Measurements from ENCODE around the gene TMEM108.

Gene TMEM108

GRCh38 chr3:133366921-133367320, 328.7 kb downstream of the TMEM108 start:
- DNase-seq: no peak

DNA sequence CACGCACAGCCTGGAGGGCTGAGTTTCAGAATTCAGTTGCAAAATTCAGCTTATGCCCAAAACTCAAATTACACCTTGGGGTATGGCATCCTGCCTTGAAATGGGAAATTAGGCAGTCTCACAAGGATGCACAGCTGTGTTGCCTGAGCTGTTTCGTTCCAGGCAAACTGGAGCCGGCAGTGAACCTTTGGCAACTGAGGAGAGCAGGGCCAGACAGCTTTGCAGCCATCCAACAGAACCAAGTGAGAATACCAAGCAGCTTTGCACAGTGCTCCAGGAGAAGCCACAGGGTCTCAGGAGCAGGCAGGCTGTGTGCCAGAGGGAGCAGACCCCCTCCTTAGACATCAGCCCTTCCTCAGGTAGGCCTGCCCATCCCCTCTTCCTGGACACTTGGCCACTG, 329.2 kb downstream of the TMEM108 start:
- DNase-seq: no peak

GRCh38 chr3:133367956-133368355, 329.8 kb downstream of the TMEM108 start:
- no peak for DNase-seq

DNA sequence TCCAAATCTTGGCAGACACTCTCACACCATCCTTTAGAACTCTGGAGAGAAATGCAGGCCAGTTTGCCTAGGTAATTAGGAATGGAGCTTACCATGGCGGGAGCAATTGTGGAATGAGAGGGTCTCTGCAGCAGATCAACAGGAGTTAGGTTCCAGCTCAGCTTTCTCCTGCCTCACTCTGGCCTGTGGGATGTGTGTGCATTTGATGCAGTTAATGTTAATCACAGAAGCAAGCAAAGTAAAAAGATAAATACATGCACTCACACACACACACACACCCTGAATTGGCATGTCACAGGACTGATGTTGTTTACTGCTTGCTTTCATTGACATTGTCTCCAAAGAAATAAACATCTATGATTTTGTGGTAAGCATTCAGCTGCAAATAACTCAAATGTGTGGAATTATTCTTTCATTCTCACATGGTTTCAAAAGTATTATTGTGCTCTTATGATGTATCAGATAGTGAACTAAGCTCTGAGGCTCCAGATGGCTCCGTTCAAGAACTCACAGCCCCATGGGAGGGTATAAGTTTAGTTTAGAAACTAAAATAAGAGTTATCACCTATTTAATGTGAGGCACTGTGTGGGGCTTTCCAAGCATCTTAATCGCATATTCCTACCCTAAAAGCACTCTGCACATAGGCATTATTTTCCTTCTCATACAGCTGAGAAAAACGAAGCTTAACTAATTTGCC, 330.3 kb downstream of the TMEM108 start:
- no peak for DNase-seq

DNA sequence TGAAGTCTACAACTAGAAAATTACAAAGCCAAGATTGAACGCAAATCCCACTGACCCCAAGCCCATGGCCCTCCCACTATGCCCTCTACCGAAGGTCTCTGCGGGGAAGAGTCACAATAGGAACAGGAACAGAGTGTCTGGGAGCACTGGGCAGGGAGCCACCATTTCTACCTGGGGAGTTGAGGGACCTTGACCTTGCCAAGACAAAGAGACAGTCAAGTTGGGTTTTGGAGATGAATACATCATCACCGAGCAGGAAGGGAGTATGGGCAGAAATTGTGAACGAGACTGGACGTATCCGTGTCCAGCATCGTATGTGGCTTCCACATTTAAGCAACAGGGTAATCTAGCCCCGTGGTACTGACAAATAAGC, 330.9 kb downstream of the TMEM108 start:
- DNase-seq: no peak

DNA sequence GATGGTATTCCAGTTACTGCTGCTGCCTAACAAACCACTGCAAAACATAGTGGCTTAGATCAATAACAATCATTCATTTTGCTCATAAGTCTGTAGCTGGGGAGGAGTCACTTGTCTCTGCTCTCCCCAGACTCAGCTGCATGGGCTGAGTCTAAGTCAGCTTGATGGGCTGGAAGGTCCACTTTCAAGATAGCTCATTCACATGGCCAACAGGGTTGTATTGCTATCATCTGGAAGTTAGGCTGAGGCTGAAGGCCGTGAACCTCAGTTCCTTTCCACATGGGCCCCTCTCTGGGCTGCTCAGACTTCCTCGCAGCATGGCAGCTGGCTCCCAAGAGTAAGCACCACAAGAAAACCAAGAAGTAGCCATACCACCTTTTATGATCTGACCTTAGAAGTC, 333.0 kb downstream of the TMEM108 start:
- DNase-seq: no peak

- no peak for DNase-seq
These were observed 333.5 kb downstream of the TMEM108 start for GRCh38 chr3:133371676-133372075.

DNA sequence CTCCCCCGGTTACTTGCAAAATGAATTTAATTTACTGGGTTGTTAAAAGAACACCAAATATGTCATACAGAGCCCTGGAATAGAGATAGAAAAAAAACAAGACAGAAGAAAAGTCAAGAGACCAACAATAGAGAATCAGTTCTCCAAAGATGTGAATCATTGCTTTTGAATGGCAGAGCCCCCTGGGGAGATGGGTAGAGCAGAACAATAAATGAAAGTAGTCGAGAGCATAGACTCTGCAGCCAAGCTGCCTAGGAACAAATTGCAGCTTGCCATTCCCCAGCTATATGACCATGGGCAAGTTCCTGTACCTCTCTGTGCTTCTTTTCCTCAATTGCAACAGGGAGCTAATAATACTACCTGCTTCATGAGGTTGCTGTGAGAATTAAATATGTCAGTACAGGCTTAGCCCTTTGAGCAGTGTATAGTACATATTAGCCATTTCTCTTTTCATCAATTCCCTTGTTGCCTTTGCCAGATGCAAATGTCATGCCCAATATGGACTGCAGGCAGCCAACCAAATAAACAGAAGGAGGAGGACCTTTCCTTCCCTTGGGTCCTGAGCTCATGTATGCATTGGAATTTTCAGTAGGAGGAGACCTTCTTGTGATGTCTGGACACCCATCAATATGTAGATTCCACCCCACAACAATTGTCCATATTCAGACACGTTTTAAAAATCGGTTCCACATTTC, 336.7 kb downstream of the TMEM108 start:
- DNase-seq: no peak

GRCh38 chr3:133375403-133375745, 337.2 kb downstream of the TMEM108 start:
- DNase-seq: no peak

- DNase-seq: peak in 1 of 2 experiments; percentile 17
These were observed 338.6 kb downstream of the TMEM108 start for GRCh38 chr3:133376810-133377209.

DNA sequence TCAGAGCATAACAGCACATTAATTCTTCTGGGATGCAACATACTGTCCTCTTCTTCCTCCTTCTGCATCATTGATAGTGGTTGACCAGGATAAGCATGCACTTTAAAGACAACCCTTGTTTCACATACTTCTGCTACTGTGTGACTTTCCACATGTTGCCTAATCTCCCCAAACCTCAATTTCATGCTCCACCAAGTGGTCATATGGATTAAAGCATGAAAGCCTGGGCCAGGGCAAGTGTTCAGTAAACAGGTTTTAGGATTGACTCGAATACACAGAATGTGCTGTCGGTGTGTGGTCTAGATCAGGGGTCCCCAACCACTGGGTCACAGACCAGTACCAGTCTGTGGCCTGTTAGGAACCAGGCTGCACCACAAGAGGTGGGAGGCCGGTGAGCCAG, 339.2 kb downstream of the TMEM108 start:
- peak in 1 of 2 experiments; percentile 9 for DNase-seq

- no peak for DNase-seq
These were observed 341.7 kb downstream of the TMEM108 start for GRCh38 chr3:133379926-133380325.

DNA sequence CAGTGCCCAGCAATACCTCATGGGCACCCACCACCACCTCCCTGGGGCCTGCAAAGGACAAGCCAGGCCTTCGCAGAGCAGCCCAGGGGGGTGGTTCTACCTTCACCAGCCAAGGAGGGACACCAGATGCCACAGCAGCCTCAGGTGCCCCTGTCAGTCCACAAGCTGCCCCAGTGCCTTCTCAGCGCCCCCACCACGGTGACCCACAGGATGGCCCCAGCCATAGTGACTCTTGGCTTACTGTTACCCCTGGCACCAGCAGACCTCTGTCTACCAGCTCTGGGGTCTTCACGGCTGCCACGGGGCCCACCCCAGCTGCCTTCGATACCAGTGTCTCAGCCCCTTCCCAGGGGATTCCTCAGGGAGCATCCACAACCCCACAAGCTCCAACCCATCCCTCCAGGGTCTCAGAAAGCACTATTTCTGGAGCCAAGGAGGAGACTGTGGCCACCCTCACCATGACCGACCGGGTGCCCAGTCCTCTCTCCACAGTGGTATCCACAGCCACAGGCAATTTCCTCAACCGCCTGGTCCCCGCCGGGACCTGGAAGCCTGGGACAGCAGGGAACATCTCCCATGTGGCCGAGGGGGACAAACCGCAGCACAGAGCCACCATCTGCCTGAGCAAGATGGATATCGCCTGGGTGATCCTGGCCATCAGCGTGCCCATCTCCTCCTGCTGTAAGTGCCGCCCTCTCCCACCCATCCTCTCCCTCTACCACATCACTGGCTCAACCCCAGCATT, 342.5 kb downstream of the TMEM108 start:
- DNase-seq: no peak

- no peak for DNase-seq
These were observed 343.3 kb downstream of the TMEM108 start for GRCh38 chr3:133381346-133382109.

DNA sequence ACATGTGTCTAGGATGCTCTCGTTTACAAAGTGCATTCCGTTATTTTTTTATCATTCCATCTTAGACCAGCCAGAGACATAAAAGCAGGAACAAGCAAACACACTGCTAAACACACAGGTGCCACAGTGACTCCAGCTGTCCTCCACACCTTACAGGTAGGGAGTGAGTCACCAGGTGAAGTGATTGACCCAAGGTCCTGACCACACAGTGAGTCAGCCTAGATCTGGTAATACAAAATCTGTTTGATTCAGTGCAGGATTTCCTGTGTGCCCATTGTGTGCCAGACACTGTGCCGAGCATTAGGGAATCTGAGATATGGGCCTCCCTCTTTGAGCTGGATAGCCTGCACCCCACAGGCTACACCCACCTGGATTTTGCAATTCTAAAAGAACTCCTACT, 345.0 kb downstream of the TMEM108 start:
- no peak for DNase-seq

DNA sequence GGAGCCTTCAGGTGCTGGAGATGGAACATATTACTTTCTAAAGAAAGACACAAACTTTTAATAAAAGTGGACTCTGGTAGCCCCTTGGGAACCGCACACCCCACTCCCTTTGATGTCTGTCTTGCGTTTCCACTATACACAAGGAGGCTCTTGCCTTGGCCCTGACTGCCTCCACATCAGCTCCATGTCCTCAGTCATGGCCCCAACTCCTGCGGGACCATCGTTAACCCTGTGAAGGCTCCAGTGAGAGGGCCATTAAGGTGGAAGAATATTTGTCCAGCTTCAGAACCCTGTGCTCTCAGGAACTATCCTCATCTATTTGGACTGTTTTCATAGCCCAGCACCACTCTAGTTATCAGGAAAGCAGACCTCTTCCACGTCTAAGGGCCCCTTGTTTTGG, 345.6 kb downstream of the TMEM108 start:
- DNase-seq: no peak

- peak; percentile 61 to 76 for DNase-seq
These were observed 346.3 kb downstream of the TMEM108 start for GRCh38 chr3:133384331-133385027.

DNA sequence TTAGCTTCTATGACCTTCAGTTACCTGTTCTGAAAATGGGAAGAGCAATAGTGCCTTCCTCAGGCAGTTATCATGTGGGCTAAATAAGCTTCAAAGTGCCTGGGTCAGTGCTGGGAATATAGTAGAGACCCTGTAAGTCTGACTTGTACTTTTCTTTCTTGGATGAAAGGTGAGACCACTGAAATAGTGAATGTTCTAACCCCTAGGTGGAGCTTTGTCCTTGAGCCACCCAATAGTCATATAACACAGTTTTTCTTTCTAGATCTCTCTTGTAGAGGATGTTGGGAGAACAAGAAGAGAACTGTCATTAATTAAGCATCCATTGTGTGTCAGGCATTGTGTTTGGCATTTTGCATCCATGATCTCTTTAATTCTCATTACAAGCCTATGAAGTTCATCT, 348.7 kb downstream of the TMEM108 start:
- no peak for DNase-seq

DNA sequence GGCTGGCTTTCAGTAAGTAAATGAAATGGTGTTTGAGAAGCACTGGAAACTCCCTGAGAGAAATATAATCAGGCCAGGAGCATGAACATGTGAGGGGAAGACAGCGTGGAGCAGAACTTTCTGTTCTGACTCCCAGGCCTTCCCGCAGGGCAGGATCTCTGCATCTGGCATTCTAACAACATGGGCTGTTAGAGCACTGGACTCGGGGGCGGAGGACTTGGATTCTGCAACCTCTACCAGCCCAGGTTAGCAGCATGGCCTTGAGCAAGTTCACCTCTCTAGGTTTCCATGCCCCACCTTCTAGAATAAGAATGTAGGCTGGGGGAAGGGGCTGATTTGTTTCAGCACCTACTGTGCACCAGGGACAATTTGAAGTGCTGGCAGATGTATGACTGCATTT, 349.1 kb downstream of the TMEM108 start:
- no peak for DNase-seq

DNA sequence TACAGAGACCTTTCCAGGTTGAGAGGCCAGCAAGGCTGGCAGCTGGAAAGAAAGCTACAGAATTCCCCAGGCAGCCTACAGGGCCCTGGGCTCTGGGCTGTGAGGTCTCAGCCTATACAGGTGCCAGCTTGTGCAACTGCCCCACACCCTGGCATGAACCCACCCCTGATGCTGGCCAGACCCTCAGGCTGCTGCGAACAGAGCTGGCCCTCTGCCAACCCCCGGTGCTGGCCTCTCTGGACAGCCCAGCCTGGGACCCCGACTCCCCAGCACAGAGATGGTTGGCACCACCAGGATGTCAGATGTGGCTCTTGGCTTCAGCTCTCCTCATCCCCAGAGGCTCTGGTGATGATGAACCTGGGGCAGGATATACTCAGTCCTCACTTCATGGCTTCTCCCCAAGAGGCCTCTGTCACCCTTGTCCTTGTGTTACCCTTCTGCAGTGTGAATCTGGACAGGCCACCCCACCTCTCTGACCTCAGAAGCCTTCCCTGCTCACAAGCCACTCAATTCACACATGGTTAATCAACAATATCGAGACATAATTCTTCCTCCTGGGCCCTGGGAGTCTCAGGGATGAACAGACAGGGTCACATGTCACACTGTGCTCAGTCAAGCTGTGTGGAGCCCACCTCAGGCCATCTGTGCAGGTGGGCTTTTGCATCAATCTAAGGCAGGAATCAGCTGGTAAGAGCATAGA, 350.7 kb downstream of the TMEM108 start:
- no peak for DNase-seq

GRCh38 chr3:133390715-133391114, 352.5 kb downstream of the TMEM108 start:
- DNase-seq: no peak

- no peak for DNase-seq
These were observed 355.0 kb downstream of the TMEM108 start for GRCh38 chr3:133393204-133393603.
